ENCODE data around the gene GPR89B. TPM values are rescaled to one million over a fixed set of nuclear protein-coding genes. Genes with fewer than 3 reads are reported as not detected.
A peak's percentile ranks its signal among the peaks of the same experiment; 100 is the strongest.
"Not testable (repeated sequence)": the region's sequence is repeated elsewhere in the genome, so short reads cannot be mapped to it uniquely, and the experiment has no call there.

Gene GPR89B
- total RNA-seq (2011; cell fraction: chromatin; rRNA removed; ENCODE audit: low replicate concordance) = 134 and 179 TPM in 2 replicates
- total RNA-seq (2011; cell fraction: nucleolus; rRNA removed) = 69.5 and 72.6 TPM in 2 replicates
- 96.9 and 131 TPM in 2 replicates for total RNA-seq (2011; cell fraction: nucleoplasm; rRNA removed)
- total RNA-seq (2014; rRNA removed) = 16.5 and 17.1 TPM in 2 replicates
- 27.9 and 31.4 TPM in 2 replicates for total RNA-seq (2014; rRNA removed; fragmentation: Illumina TruSeq; extraction: Trizol)
- total RNA-seq (2015; rRNA removed; fragmentation: Illumina TruSeq; extraction: Trizol) = 24.5 and 28.6 TPM in 2 replicates
- total RNA-seq (2021) = 17.6 and 19.0 TPM in 2 replicates
- polyA plus RNA-seq (2011; rRNA removed) = 37.4 and 39.3 TPM in 2 replicates
- polyA plus RNA-seq (2011; cell fraction: cytosol; rRNA removed) = 9.7 and 27.6 TPM in 2 replicates
- polyA plus RNA-seq (2011; cell fraction: nucleus; rRNA removed) = 82.5 and 118 TPM in 2 replicates
- 9.8 and 9.9 TPM in 2 replicates for polyA plus RNA-seq (2012)
- polyA plus RNA-seq (2014; fragmentation: Illumina TruSeq; extraction: Trizol) = 16.7 and 19.6 TPM in 2 replicates
- polyA plus RNA-seq (2014; fragmentation: Nextera tagmentation; extraction: Ambion mirVana) = 10 to 100 TPM in 1 of 2 experiments, 1 to 10 TPM in 1; 9.3 to 12.2 TPM
- 24.1 and 30.3 TPM in 2 replicates for polyA plus RNA-seq (2014; rRNA removed)
- polyA minus RNA-seq (2011; rRNA and poly(A)+ RNA removed) = 103 and 129 TPM in 2 replicates
- 9.9 and 13.7 TPM in 2 replicates for polyA minus RNA-seq (2011; cell fraction: cytosol; rRNA and poly(A)+ RNA removed)
- 73.6 and 141 TPM in 2 replicates for polyA minus RNA-seq (2011; cell fraction: nucleus; rRNA and poly(A)+ RNA removed)
- percentile 83 among the genes with signal in this experiment for Bru-seq, nascent RNA
- percentile 84 among the genes with signal in this experiment for BruChase-seq, experiment 1, labeled RNA remaining after a 2-hour chase
- percentile 80 among the genes with signal in this experiment for BruChase-seq, experiment 2, labeled RNA remaining after a 6-hour chase
- long read RNA-seq, experiment 1, partial matches to known transcripts = 5 of 19 reads
- long read RNA-seq, experiment 1, other reads (novel, unspliced or antisense) = 10 of 19 reads
- long read RNA-seq, experiment 2, partial matches to known transcripts = 4 of 8 reads
- long read RNA-seq, experiment 2, other reads (novel, unspliced or antisense) = 3 of 8 reads
- long read RNA-seq, experiment 3, transcript GPR89B-201 (14 exons, 1,934 nt) = major isoform, 8 of 17 reads
- long read RNA-seq, experiment 3, partial matches to known transcripts = 1 of 17 reads
- long read RNA-seq, experiment 3, other reads (novel, unspliced or antisense) = 7 of 17 reads

DNA sequence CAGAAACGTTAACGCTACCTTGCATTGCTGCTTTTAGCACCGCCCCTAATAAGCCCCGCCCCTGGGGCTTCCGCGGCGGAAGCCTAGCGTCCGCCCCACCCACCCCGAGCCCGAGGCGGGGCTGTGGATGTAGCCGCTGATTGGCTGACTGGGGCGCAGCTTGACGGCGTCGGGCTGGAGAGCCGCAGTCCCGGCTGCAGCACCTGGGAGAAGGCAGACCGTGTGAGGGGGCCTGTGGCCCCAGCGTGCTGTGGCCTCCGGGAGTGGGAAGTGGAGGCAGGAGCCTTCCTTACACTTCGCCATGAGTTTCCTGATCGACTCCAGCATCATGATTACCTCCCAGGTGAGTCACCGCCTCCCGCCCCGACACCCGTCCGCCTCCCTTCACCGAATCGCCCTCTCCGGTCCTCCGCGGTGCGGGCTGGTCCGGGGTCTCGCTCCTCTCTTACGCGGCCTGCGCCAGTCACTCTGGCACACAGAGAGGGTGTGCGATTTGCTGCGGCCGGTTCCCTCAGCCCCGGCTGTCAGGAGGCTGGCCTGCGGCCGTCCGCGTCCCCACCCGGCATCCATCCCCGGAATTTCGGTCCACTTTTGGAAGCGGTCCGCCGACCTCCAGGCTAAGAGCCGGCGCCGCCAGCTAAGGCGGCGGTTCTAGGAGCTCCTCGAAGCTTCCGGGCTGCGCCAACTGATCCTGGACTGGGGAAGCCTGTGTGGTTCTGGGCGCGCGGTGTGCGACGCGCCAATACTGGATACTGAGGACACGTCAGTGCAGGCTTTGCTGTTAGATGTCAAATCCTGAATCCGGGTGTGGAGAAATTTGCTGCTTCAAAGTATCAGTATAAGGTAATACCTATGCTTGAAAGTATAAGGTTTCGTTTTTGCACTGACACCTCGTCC is at the start of gene GPR89B:
Gene GPR89B, plus strand, starts transcription at position 185 of the 897 bp plus-strand sequence. Its CDS starts 117 bp downstream, at position 302.
- DNase-seq (ENCODE audit: extremely low read depth in 1 of 4, low spot score in 3 of 4) = peak; percentile 88 to 96 (median 89)
- H3K9me1 ChIP-seq (ENCODE audit: control insufficient read depth, insufficient read depth, low read length); intact Hi-C loops (cut with micrococcal nuclease); BruUV-seq (replicated peaks); H3K4me1 ChIP-seq (replicated peaks in 1 of 2; ENCODE audit: control insufficient read depth in 2 of 2, insufficient read depth in 2 of 2, low read length in 2 of 2); CTCF ChIA-PET (ENCODE audit: low intra/inter-chr PET ratio); H3K27me3 ChIP-seq (ENCODE audit: control insufficient read depth in 2 of 2, insufficient read depth in 2 of 2, low read length in 2 of 2); H4K20me1 ChIP-seq (replicated peaks; ENCODE audit: control insufficient read depth, insufficient read depth, low read length); H3K36me3 ChIP-seq (ENCODE audit: control insufficient read depth, insufficient read depth, low read length); in situ Hi-C loops (cut with MboI); H3K9me3 ChIP-seq (replicated peaks; ENCODE audit: control insufficient read depth, insufficient read depth, low read depth, low read length); POLR2A ChIA-PET; TF ChIP-seq MYC (CRISPR knock-in tag; IDR thresholded peaks at IDR 0.05; ENCODE audit: borderline replicate concordance, low read depth): not testable (repeated sequence)
- Histone ChIP-seq H3K4me2 (ENCODE audit: insufficient read depth, low read length) (peak within 1 kb of the TSS; percentile 82), H3K27ac (ENCODE audit: extremely low read depth, low read depth, low read length) (peak within 1 kb of the TSS; percentile 82), H3K4me3 (peak within 1 kb of the TSS; percentile 73), H3K9ac (ENCODE audit: insufficient read depth in 1 of 2, low read depth in 2 of 2, low read length in 2 of 2) (peak within 1 kb of the TSS; percentile 75 to 95), H3K79me2 (ENCODE audit: control insufficient read depth, insufficient read depth, low read length) (peaks cover 31% of the 10 kb centered on the region), H2AFZ (ENCODE audit: low read depth, low read length) (peak within 1 kb of the TSS; percentile 81)
- under 1% methylated on average over 42 of the region's 72 CpGs for WGBS (ENCODE audit: insufficient coverage, low coverage, missing lambda C conversion rate)
- ATAC-seq = peak; percentile 97
- FAIRE-seq = peak; percentile 80
- TF ChIP-seq POLR2B (IDR thresholded peaks at IDR 0.05; ENCODE audit: low read depth, partially characterized antibody) (peak; percentile 90), YY1 (IDR thresholded peaks at IDR 0.05; ENCODE audit: borderline replicate concordance in 1 of 3, control insufficient read depth in 1 of 3, extremely low read depth in 1 of 3, insufficient read depth in 3 of 3, insufficient read length in 1 of 3, insufficient replicate concordance in 2 of 3, low read depth in 1 of 3, low read length in 2 of 3) (peak in 1 of 3 experiments; percentile 45), PML (IDR thresholded peaks at IDR 0.05; ENCODE audit: low read length) (0 out of 2 replicates have a peak, but pooled peaks have one; percentile 33), CREM (IDR thresholded peaks at IDR 0.05; ENCODE audit: low read depth) (peak; percentile 91), ZBTB7A (IDR thresholded peaks at IDR 0.05; ENCODE audit: borderline replicate concordance, control insufficient read depth, low read depth, low read length) (0 out of 2 replicates have a peak, but pooled peaks have one; percentile 19), ZFX (CRISPR knock-in tag; IDR thresholded peaks at IDR 0.05) (peak; percentile 50), CREB1 (IDR thresholded peaks at IDR 0.05) (peak; percentile 86), CREB1 (CRISPR knock-in tag; IDR thresholded peaks at IDR 0.05) (peak; percentile 72; the same call in 1 of the 2 replicates), SUPT5H (IDR thresholded peaks at IDR 0.05) (peak; percentile 93), SMAD4 (CRISPR knock-in tag; conservative IDR thresholded peaks at IDR 0.05) (0 out of 2 replicates have a peak, but pooled peaks have one; percentile 42), NFIC (IDR thresholded peaks at IDR 0.05) (peak; percentile 21; the same call in 1 of the 2 replicates), SIN3A (IDR thresholded peaks at IDR 0.05; ENCODE audit: borderline replicate concordance in 2 of 2, control insufficient read depth in 1 of 2, low read depth in 2 of 2, low read length in 2 of 2) (peak in 1 of 2 experiments; percentile 67; a peak in 1 of 4 replicates), PHF8 (IDR thresholded peaks at IDR 0.05; ENCODE audit: borderline replicate concordance, low read length) (peak; percentile 74; the same call in 1 of the 2 replicates), POLR2G (IDR thresholded peaks at IDR 0.05; ENCODE audit: low read depth, low read length) (peak; percentile 93), MYC (IDR thresholded peaks at IDR 0.05; ENCODE audit: low read depth, low read length) (peak; percentile 41; the same call in 1 of the 2 replicates), ZSCAN29 (IDR thresholded peaks at IDR 0.05) (peak; percentile 25; the same call in 1 of the 2 replicates)

All from K562 (cell line).